Trophoblast cell (in vitro differentiated cells and primary cell): ENCODE measurements around the gene CPEB3.

Experiments
- DNase-seq, 2 donors: peaks; one replicate each; pipeline ENCODE4 v3.0.0-alpha.2; 2016
- H2AFZ ChIP-seq: 2 replicates; pipeline ENCODE4 v1.6.1; 2013; ENCODE audit warnings: low read length, moderate library complexity, mild to moderate bottlenecking; ENCODE audit not compliant: insufficient read depth, poor library complexity
- H2AK5ac ChIP-seq: 2 replicates; pipeline ENCODE4 v1.6.1; 2013; ENCODE audit warnings: mild to moderate bottlenecking, low read length
- H2BK120ac ChIP-seq: 2 replicates; pipeline ENCODE4 v1.6.1; 2013; ENCODE audit warnings: low read length, mild to moderate bottlenecking, moderate library complexity; ENCODE audit not compliant: insufficient read depth, poor library complexity
- H2BK12ac ChIP-seq: 2 replicates; pipeline ENCODE4 v1.6.1; 2013; ENCODE audit warnings: mild to moderate bottlenecking, low read length, moderate library complexity
- H2BK5ac ChIP-seq: 2 replicates; pipeline ENCODE4 v1.6.1; 2013; ENCODE audit warnings: low read length, low read depth, moderate library complexity, mild to moderate bottlenecking; ENCODE audit not compliant: poor library complexity
- H3K14ac ChIP-seq: 2 replicates; pipeline ENCODE4 v1.6.1; 2013; ENCODE audit warnings: mild to moderate bottlenecking, low read length
- H3K18ac ChIP-seq: 2 replicates; pipeline ENCODE4 v1.6.1; 2013; ENCODE audit warnings: mild to moderate bottlenecking, low read length
- H3K23ac ChIP-seq: 2 replicates; pipeline ENCODE4 v1.6.1; 2013; ENCODE audit warnings: low read length
- H3K27ac ChIP-seq: 2 replicates; pipeline ENCODE4 v1.5.1; 2013; ENCODE audit warnings: low read depth, mild to moderate bottlenecking, inconsistent platforms, low read length, moderate library complexity
- H3K27me3 ChIP-seq: 2 replicates; pipeline ENCODE4 v1.6.1; 2013; ENCODE audit warnings: inconsistent platforms, mild to moderate bottlenecking, low read length, moderate library complexity; ENCODE audit not compliant: insufficient read depth
- H3K36me3 ChIP-seq, 2 experiments: 1 replicate in 1 of 2; 2 replicates in 1 of 2; pipeline ENCODE4 v1.6.1; 2013; ENCODE audit warnings: low read length in 2 of 2, mild to moderate bottlenecking in 2 of 2, moderate library complexity in 1 of 2; ENCODE audit not compliant: insufficient read depth in 2 of 2, control insufficient read depth in 1 of 2
- H3K4ac ChIP-seq: 2 replicates; pipeline ENCODE4 v1.6.1; 2013; ENCODE audit warnings: low read depth, mild to moderate bottlenecking, low read length, moderate library complexity
- H3K4me1 ChIP-seq, 2 experiments: 1 replicate in 1 of 2; 2 replicates in 1 of 2; pipeline ENCODE4 v1.6.1; 2013; ENCODE audit warnings: low read length in 2 of 2, mild to moderate bottlenecking in 2 of 2, moderate library complexity in 1 of 2; ENCODE audit not compliant: insufficient read depth in 2 of 2, control insufficient read depth in 1 of 2
- H3K4me2 ChIP-seq: 2 replicates; pipeline ENCODE4 v1.6.1; 2013; ENCODE audit warnings: inconsistent platforms, mild to moderate bottlenecking, low read length, moderate library complexity
- H3K4me3 ChIP-seq: 2 replicates; pipeline ENCODE4 v1.5.1; 2013; ENCODE audit warnings: mild to moderate bottlenecking, low read depth, low read length, inconsistent platforms
- H3K79me1 ChIP-seq: one replicate; pipeline ENCODE4 v1.6.1; 2013; ENCODE audit warnings: low read length
- H3K79me2 ChIP-seq: 2 replicates; pipeline ENCODE4 v1.6.1; 2013; ENCODE audit warnings: low read length, mild to moderate bottlenecking; ENCODE audit not compliant: control insufficient read depth, insufficient read depth, poor library complexity
- H3K9ac ChIP-seq: 2 replicates; pipeline ENCODE4 v1.6.1; 2013; ENCODE audit warnings: mild to moderate bottlenecking, low read length
- H3K9me3 ChIP-seq: 2 replicates; pipeline ENCODE4 v1.6.1; 2013; ENCODE audit warnings: low read depth, mild to moderate bottlenecking, control low read depth, inconsistent platforms, low read length; ENCODE audit not compliant: insufficient read depth
- H4K12ac ChIP-seq: 2 replicates; pipeline ENCODE4 v1.6.1; 2013; ENCODE audit warnings: low read depth, mild to moderate bottlenecking, low read length, moderate library complexity
- H4K8ac ChIP-seq: 2 replicates; pipeline ENCODE4 v1.6.1; 2013; ENCODE audit warnings: low read depth, mild to moderate bottlenecking, low read length, moderate library complexity
- H4K91ac ChIP-seq: one replicate; pipeline ENCODE4 v1.6.1; 2013; ENCODE audit warnings: low read depth, mild to moderate bottlenecking, low read length, moderate library complexity
- WGBS: extraction: QIAGEN DNeasy Blood & Tissue Kit; methylation state at CpG from one replicate; pipeline ENCODE4 v1.1.7; 2013; ENCODE audit warnings: missing lambda C conversion rate; ENCODE audit not compliant: insufficient read length, insufficient coverage; ENCODE audit errors: extremely low coverage; 5-methylcytosine and 5-hydroxymethylcytosine counted together

Gene CPEB3

DNA sequence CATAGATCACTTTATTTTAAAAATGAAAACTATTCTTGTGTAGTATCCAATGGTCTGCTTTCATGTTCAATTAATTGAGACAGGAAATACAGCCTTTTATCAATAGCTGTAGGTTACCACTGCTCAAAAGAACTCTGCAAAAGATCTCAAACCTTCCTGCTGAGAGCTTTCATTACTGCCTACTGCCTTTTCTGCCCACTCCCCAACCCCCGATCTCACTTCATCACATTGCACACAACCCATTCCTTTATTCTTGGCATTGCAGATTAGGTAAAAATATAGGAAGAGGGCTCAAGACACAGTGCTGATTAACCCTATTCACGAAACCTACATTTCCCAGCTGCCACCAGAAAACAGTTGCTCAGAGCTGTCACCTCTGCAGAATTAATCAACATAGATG lies 195.9 kb downstream of the CPEB3 start:
- no CpG with 5 or more reads among the region's 2 CpGs for WGBS
- H2BK12ac ChIP-seq = no peak overlapping the region
- no peaks in the 10 kb centered on the region for H3K79me2 ChIP-seq
- no peak overlapping the region for H4K91ac ChIP-seq
- no peaks in the 10 kb centered on the region for H3K79me1 ChIP-seq
- no peak overlapping the region for H3K4ac ChIP-seq
- H3K4me1 ChIP-seq = no peaks in the 10 kb centered on the region
- DNase-seq = no peak
- H3K9ac ChIP-seq = no peak overlapping the region
- no peak overlapping the region for H2AK5ac ChIP-seq
- no peak overlapping the region for H3K14ac ChIP-seq
- H2BK5ac ChIP-seq = no peak overlapping the region
- no peak overlapping the region for H3K4me2 ChIP-seq
- H3K23ac ChIP-seq = no peak overlapping the region
- no peak overlapping the region for H3K27ac ChIP-seq
- no peak overlapping the region for H4K12ac ChIP-seq
- H3K9me3 ChIP-seq = no peaks in the 10 kb centered on the region
- no peak overlapping the region for H3K18ac ChIP-seq
- H4K8ac ChIP-seq = no peak overlapping the region
- H3K27me3 ChIP-seq = no peaks in the 10 kb centered on the region
- H3K4me3 ChIP-seq = no peak overlapping the region
- H3K36me3 ChIP-seq = no peaks in the 10 kb centered on the region
- no peak overlapping the region for H2AFZ ChIP-seq
- H2BK120ac ChIP-seq = no peak overlapping the region

DNA sequence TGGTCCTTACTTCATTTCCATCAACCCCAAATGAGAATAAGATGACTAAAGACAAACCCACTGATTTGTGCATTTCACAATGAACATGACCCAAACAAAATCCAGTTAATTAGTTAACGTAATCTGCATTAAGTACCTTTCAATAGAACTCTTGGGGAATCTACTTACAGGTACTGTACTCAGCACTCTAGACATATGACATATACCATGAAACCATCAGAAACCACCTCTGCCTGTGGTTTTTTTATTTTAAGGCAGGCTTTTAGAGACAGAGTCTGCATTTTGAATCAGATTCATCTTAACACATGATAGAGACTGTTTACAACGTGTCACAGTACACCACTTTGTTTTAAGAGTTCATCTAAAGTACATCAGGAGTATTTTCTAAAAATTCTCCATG lies 198.9 kb downstream of the CPEB3 start:
- Histone ChIP-seq H3K18ac (no peak overlapping the region), H3K79me1 (no peaks in the 10 kb centered on the region), H3K79me2 (no peaks in the 10 kb centered on the region), H3K36me3 (no peaks in the 10 kb centered on the region), H4K12ac (no peak overlapping the region), H4K8ac (no peak overlapping the region), H3K23ac (no peak overlapping the region), H3K27me3 (no peaks in the 10 kb centered on the region), H3K9ac (no peak overlapping the region), H4K91ac (no peak overlapping the region), H3K4me1 (no peaks in the 10 kb centered on the region), H3K14ac (no peak overlapping the region), H2AFZ (no peak overlapping the region), H3K4me2 (no peak overlapping the region), H2BK5ac (no peak overlapping the region), H2BK12ac (no peak overlapping the region), H3K4me3 (no peak overlapping the region), H2BK120ac (no peak overlapping the region), H3K27ac (no peak overlapping the region), H3K4ac (no peak overlapping the region), H2AK5ac (no peak overlapping the region), H3K9me3 (no peaks in the 10 kb centered on the region)
- DNase-seq = no peak
- no CpG with 5 or more reads among the region's 2 CpGs for WGBS

DNA sequence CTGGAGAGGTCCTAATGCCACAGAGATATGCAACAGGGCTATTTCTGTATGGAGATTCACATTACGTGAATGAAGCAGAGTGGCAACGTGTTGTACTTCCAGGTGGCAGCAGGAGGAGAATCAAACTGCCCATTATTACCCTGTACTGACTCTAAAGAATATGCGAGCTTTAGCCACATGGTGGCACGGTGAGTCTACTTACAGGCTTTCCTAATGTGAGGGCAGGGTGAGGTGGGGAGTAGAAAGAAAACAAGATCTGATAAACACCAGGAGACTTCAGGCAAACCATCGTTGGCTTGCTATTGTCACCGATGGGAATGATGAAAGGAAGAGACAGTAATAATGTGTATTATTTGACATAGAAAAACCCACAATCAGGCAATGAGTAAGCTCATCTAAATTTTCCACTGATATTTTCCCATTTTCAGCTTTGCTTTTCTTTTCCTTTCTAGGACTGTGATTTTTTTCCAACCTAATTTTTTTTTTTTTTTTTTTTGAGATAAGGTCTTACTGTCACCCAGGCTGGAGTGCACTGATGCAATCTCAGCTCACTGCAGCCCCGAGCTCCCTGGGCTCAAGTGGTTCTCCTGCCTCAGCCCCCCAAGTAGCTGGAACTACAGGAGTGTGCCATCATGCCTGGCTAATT lies 203.0 kb downstream of the CPEB3 start:
- H3K4me1 ChIP-seq = no peaks in the 10 kb centered on the region
- H3K9ac ChIP-seq = no peak overlapping the region
- peak; percentile 63 to 82 for DNase-seq
- H3K27me3 ChIP-seq = no peaks in the 10 kb centered on the region
- no CpG with 5 or more reads among the region's 7 CpGs for WGBS
- no peak overlapping the region for H4K91ac ChIP-seq
- no peak overlapping the region for H3K18ac ChIP-seq
- H3K4ac ChIP-seq = no peak overlapping the region
- H3K4me3 ChIP-seq = no peak overlapping the region
- no peak overlapping the region for H2AK5ac ChIP-seq
- no peak overlapping the region for H4K12ac ChIP-seq
- H3K79me2 ChIP-seq = no peaks in the 10 kb centered on the region
- H3K27ac ChIP-seq = no peak overlapping the region
- H2BK12ac ChIP-seq = no peak overlapping the region
- no peak overlapping the region for H3K23ac ChIP-seq
- no peaks in the 10 kb centered on the region for H3K79me1 ChIP-seq
- H2AFZ ChIP-seq = no peak overlapping the region
- H2BK120ac ChIP-seq = no peak overlapping the region
- H3K4me2 ChIP-seq = no peak overlapping the region
- no peak overlapping the region for H2BK5ac ChIP-seq
- no peaks in the 10 kb centered on the region for H3K9me3 ChIP-seq
- no peaks in the 10 kb centered on the region for H3K36me3 ChIP-seq
- H3K14ac ChIP-seq = no peak overlapping the region
- H4K8ac ChIP-seq = no peak overlapping the region

DNA sequence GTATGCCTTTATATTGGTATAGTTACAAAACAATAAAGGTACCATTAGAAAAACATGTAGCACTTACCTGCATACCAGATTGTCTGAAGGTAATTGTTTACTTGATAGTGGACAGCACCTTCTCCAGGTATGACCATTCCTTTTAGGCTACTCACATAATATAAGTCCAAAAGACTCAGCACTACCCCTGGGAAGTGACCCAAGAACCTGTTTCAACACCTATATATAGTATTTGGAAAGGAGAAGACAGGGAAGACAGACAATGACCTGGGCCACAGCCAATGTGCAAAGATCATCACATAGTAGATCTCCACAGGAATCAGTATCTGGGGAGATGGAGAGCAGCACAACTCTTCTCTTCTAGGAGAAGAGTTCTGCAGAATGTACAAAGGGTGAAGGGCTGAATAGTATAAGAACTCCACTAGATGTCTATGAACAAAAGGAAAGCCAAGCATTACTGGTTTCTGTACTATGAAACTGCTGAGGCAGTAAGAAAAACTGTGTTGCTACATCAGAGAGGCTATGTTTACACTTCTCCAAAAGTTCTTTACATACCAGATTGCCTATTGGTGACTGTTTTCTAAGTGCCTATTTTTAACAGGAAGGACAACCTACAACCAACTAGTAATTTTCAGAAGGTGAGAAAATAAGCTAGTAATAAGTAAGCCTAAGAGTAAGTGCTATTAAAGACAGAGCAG lies 208.1 kb downstream of the CPEB3 start:
- H2AK5ac ChIP-seq = no peak overlapping the region
- no peak overlapping the region for H4K8ac ChIP-seq
- DNase-seq = peak; percentile 78 to 91
- H2BK120ac ChIP-seq = no peak overlapping the region
- no peak overlapping the region for H3K14ac ChIP-seq
- H3K23ac ChIP-seq = no peak overlapping the region
- no peaks in the 10 kb centered on the region for H3K27me3 ChIP-seq
- no peak overlapping the region for H3K27ac ChIP-seq
- no peaks in the 10 kb centered on the region for H3K9me3 ChIP-seq
- no peaks in the 10 kb centered on the region for H3K36me3 ChIP-seq
- no peak overlapping the region for H4K12ac ChIP-seq
- no peak overlapping the region for H2BK5ac ChIP-seq
- H3K4me1 ChIP-seq = no peaks in the 10 kb centered on the region
- H3K4ac ChIP-seq = no peak overlapping the region
- no peak overlapping the region for H4K91ac ChIP-seq
- H3K79me1 ChIP-seq = no peaks in the 10 kb centered on the region
- H2AFZ ChIP-seq = no peak overlapping the region
- H3K9ac ChIP-seq = no peak overlapping the region
- H3K4me3 ChIP-seq = no peak overlapping the region
- H3K79me2 ChIP-seq = no peaks in the 10 kb centered on the region
- no peak overlapping the region for H3K18ac ChIP-seq
- no peak overlapping the region for H2BK12ac ChIP-seq
- no peak overlapping the region for H3K4me2 ChIP-seq
